ACHN (cell line): ENCODE data around the gene ZFAND3.
"Not testable (repeated sequence)": the region's sequence is repeated elsewhere in the genome, so short reads cannot be mapped to it uniquely, and the experiment has no call there.

Source experiments
- DNase-seq: peaks from one replicate; pipeline ENCODE4 v3.0.0-alpha.2; 2015
- in situ Hi-C: cut with HindIII; loops from 2 replicates; pipeline ENCODE4 v1.10.0; 2017; ENCODE audit warnings: low sequenced_read_pairs, low pct_ligation_motif_present, low pct_unique_long_range_greater_than_20kb

The ZFAND3 gene

DNA sequence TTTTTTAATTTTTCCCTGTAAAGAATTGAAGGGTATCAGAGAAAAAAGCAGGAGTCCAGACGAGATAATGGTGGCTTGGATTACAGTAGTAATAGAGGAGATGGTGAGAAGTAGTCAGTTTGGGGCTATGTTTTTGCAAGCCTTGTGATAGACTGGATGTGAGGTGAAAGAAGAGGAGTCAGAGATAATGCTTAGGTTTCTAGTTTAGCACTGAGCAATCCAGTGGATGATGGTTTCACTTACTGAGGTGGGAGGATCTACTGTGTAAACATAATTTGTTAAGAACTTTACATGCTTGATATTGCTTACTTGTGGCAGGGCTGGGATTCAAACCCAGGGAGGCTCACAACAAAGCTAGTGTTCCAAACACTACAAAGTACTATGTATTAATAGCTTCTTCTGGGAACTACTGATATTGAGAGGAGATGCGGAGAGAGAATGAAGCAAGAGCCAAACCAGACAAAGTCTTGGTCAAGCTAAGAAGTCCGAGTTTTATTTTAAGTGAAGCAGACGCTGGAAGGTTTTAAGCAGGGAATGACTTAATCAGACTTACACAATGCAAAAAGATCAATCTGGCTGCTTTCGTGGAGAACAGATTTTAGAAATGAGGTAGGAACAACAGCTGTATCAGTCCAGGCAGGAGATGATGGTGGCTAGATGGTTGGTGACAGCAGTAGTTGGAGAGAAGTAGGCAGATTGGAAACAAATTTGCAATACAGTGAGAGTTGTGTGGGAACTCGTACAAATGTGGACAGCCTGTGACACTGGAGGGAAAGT is 58.0 kb downstream of the ZFAND3 start:
- in situ Hi-C loops, result no loop called here
- no peak for DNase-seq

DNA sequence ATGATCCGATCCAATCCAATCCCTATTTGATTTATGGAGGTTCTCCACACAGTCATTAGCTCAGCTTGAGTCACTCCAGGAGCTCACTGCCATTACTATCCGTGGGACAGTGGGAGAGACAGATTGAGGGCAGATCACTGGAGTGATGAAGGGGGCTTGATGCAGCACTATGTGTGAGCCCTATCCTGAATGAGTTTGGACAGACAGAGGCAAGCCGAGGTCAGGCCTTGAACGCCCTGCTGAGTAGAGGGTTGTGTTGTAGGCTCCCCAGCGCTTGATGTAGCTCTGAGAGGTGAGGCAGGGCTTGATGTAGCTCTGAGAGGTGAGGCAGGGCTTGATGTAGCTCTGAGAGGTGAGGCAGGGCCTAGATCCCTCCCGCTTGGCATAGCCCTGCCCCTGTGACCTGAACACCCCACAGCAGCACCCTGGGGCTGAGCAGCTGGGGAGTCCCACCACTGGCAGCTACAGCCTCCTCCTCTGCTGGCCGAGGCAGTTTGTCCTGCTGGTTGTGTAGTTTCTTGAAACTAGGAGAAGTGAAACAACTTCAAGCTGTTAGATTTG is 58.7 kb downstream of the ZFAND3 start:
- in situ Hi-C loops, result no loop called here
- DNase-seq, result no peak

DNA sequence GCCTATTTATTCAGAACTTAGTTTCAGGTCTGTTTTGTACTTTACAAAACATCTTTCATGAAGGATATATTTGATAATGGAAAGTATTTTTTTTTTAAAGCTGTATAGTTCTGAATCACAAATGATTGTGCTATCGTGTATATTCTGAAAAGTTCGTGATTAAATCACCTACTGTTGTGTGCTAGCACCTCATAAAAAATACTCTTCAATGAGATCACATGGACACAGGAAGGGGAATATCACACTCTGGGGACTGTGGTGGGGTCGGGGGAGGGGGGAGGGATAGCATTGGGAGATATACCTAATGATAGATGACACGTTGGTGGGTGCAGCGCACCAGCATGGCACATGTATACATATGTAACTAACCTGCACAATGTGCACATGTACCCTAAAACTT is 61.1 kb downstream of the ZFAND3 start:
- DNase-seq, in situ Hi-C loops: not testable (repeated sequence)

DNA sequence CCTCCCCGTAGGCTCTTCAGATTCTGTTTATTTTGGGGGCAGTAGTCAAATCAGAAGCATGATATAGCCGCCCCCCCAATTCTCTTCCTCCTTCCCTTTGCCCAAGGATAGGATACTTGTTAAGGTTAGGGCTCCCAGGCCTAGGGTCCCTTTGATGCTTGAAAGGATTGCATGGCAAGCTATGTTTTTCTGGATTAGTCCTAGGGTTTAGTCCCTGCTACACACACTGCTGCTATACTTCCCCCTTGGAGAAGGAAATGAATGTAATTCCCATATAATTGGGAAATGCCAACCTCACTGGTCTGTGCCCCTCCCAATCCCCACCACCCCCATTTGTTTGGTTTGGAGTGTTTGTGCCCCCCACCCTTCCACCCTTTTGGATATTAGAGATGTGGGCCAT is 62.8 kb downstream of the ZFAND3 start:
- in situ Hi-C loops, result no loop called here

DNA sequence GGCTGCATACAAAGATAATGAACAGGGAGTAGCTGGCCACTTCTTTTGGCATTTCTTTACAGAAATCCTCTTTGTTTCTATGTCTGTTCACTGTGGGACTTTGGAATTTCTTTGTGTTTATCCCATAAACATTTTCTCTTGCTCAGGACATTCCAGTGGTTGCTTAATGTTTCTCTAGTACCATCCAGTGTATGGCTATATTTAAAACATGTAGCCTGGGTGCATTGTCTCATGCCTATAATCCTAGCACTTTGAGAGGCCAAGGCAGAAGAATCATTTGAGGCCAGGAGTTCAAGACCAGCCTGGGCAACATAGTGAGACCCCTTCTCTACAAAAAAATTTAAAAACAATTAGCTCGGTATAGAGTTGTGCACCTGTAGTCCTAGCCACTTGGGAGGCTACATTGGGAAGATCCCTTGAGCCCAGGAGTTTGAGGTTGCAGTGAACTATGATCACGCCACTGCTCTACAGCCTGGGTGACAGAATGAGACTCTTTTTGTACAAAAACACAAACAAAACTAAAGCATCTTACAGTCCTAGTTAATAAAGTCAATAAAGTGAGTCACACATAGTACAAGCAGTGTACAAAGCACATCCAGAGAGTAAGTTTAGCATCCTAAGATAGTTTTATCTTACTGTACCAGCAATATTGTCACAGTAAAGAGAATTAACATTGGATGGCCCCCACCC is 63.3 kb downstream of the ZFAND3 start:
- DNase-seq, result no peak
- in situ Hi-C loops, result no loop called here

More for the DNA sequence above, 62.8 kb downstream of the ZFAND3 start:
- DNase-seq, result no peak

DNA sequence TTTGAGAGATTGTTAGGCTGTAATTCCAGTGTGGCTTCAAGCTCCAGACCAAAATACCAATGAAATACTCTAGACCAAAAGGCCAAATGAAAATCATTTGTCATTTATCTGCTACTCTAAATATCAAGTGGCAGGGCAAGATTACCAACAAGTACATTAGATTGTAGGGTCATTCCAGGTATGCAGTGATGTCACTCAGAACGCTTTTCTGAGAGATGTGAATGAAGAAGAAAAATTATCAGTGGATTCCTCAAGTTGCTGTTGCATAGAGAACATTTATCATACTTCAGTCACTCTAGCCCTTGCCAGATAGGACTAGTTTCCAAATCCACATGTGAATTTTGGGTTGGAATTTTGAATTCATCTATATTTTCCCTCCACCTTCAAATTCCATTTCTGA is 65.0 kb downstream of the ZFAND3 start:
- in situ Hi-C loops, result no loop called here
- DNase-seq, result no peak

DNA sequence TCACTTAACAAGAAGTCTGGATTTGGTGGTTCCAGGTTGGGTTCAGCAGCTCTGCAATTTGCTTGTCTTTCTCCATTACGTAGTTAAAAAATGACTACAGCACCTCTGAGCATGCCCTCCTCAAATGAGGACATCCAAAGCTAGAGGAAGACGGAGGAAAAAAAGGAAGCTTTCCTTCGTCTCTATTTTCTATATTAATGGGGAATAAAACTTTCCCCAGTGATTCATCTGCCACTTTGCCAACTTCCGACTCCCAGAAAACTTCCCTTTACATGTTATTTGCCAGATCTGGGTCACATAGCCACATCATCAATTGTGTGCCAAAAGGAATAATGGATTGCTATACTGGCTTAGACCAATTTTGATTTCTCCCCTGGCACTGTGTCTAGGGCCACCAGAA is 69.5 kb downstream of the ZFAND3 start:
- in situ Hi-C loops, result no loop called here
- no peak for DNase-seq

DNA sequence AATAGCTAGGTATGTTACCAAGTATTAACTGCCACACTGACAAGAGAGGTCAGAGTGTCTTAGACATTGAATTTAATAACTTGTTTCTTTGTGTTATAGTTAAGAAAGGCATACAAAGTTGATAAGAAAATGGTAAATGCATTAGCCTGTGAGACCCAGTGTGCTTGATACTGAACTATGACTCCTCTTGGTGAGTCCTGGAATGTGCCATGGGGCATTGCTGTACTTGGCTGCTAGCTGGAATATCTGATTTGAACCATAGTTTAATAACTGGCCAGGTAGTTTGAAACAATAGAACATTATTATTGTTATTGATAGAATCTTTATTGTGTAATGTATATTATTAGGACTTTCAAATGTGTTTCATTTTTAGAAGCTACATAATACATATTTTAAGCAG is 70.0 kb downstream of the ZFAND3 start:
- in situ Hi-C loops, result no loop called here
- no peak for DNase-seq

DNA sequence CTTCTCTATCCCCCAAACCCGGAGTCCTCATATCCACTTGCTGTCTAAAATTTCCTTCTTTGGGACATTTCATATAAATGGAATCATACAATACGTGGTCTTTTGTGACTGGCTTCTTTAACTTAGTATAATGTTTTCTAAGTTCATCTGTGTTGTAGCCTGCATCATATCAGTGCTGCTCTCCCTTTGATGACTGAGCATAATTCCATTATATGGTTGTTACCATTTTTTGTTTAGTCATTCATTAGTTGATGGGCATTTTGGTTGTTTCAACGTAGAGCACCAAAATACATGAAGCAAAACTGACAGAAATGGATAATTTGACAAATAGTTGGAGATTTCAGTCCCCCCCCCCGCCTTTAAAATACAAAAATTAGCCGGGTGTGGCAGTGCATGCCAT is 71.5 kb downstream of the ZFAND3 start:
- in situ Hi-C loops, result no loop called here
- no peak for DNase-seq

DNA sequence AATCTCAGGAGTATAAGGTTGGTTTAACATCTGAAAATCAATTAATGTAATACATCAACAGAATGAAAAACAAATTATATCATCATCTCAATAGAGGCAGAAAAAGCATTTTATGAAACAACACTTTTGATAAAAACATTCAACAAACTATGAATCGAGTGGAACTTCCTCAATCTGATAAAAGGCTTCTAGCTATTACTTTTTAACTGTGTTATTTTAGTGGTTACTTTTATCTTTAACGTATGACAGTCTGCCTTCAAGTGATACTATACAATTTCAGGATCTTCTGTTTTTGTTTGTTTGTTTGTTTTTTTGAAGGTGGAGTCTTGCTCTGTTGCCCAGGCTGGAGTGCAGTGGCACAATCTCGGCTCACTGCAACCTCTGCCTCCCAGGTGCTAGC is 73.7 kb downstream of the ZFAND3 start:
- DNase-seq, result no peak
- in situ Hi-C loops, result no loop called here

DNA sequence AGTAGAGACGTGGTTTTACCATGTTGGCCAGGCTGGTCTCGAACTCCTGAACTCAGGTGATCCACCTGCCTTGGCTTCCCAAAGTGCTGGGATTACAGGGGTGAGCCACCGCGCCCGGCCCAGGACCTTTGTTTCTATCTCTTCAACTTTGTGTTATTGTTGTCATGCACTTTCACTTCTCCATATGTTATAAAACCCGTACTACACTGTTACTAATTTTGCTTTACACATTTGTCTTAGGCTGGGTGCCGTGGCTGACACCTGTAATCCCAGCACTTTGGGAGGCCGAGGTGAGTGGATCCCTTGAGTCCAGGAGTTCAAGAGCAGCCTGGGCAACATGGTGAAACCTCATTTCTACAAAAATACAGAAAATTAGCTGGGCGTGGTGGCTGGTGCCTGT is 74.2 kb downstream of the ZFAND3 start:
- DNase-seq, in situ Hi-C loops: not testable (repeated sequence)

DNA sequence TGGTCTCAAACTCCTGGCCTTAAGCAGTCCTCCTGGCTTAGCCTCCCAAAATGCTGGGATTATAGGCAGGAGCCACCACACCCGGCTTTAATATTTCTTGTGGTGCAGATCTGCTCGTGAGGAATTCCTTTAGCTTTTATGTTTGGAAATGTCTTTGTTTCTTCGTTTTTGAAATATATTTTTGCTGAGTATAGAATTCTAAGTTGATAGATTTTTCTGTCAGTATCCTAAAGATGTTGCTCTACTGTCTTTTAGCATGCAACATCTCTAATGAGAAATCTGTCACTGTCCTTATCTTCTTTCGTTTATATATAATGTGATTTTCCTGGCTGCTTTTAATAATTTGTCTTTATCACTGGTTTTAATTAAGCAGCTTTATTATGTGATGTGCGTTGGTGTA is 75.1 kb downstream of the ZFAND3 start:
- in situ Hi-C loops, result no loop called here
- DNase-seq, result no peak

DNA sequence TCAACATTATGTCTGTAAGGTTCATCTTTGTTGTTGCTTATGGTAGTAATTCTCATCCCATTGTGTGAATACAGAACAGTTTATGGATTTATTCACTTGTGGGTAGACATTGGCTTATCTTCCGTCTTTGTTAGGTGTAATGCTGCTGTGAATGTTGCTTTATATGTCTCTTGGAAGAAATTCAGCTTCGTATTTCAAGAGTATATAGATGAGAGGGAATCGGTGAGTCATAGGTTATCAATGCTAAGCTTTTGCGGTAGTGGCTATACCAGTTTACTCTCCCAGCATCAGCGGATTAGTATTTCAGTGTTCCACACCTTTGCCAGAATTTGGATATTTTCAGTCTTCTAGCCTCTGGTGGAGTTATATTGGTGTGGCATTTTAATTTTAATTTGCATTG is 77.8 kb downstream of the ZFAND3 start:
- DNase-seq, result no peak
- in situ Hi-C loops, result no loop called here

DNA sequence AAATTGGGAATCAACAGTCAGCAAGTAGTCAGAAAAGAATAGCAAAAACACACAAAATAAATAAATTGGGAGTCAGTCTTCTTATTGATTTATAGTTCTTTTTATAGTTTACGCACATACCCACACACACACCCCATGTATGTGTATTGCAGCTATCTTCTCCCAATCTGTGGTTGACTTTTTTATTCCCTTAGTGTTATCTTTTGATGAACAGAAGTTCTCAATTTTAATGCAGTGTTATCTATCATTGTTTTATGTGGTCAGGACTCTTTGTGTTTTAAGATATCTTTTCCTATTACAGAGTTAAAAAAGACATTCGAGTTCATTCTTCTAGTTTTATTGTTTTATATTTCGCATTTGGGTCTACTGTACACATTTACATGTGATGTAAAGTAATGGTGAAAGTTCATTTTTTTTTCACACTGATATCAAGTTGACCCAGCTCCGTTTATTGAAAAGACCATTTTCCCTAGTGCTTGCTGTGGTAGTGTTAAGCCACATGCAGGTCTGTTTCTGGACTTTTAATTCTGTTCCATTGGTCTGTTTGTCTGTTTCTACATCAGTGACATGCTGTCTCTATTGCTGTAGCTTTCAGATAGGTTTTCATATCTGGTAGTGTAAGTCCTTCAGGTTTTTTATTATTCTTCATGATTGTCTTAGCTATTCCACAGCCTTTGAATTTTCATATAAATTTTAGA is 78.4 kb downstream of the ZFAND3 start:
- in situ Hi-C loops, result no loop called here
- DNase-seq, result no peak

DNA sequence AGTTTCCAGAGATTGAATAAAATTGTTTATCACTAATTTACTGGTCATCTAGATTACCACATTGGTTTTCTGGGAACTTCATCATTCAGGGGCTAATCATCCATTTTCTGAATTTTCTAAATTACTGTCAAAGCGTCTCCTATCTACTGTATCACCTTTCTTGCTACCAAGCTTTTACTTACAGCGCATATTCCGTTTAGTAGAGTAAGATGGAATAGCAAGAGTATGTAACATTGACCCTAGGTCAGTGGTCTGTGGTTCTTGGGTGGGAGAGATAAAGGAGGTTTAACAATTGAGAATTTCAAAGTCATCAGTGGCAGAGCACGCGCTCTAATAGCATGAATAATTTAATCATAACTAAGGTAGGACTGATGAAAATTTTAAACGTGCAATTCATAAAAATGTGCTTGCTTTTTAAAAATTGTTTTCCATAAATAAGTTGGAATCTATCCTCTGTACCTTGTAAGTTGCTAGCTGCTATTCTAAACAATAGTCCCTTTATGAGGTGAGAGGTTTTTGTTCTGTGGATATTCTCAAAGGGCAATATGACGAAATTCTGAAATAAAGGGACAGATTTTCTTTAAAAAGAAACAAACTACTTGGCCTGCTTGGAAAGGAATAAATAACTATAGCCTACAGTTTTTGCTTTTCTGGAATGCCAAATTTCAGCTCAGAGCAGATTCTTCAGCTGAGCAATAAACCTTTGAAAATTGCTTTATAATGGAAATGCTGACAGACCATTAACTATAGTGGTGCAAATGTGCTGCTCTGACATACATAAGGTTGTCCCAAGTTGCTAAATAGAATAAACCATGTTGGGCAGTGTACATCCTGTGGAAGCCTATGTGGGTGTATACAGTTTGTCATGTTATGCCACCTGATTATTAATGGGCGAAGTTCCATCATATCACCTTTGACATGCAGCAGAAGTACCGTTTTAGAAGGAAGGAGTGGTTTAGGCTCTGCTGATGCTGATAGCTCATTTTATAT is 84.1 kb downstream of the ZFAND3 start:
- in situ Hi-C loops, result no loop called here
- no peak for DNase-seq

DNA sequence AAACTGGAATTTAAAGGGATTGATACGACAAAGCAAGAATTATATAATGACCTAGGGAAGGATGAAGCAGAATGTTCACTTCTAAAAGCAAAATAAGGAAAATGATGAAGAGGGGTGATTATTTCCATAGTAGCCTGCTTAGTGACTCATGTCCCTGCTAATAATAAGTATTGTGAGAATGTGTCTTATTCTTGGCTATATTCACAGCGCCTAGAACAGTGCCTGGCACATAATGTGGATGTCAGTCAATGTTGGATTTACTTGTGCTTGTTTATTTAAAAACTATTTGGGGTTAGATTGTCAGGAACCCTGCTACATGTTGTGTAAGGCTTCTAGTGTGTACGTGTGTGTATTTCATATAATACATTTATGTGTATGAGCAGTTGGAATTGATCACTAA is 85.1 kb downstream of the ZFAND3 start:
- DNase-seq, result no peak
- in situ Hi-C loops, result no loop called here

DNA sequence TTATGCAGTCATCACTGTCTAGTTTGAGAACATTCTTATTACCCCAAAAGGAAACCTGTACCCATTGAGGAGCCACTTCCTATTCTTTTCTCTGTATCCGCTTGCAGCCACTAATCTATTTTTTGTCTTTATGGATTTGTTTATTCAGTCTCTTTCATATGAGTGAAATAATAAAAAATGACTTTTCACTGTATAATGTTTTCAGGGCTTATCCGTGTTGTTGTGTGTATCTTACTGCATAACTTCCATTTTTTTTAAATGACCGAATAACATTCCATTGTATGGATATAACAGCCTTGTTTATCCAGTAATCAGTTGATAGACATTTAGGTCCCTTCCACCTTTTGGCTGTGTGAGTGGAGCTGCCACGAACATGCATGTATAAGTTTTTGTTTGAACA is 86.6 kb downstream of the ZFAND3 start:
- in situ Hi-C loops, result no loop called here

DNA sequence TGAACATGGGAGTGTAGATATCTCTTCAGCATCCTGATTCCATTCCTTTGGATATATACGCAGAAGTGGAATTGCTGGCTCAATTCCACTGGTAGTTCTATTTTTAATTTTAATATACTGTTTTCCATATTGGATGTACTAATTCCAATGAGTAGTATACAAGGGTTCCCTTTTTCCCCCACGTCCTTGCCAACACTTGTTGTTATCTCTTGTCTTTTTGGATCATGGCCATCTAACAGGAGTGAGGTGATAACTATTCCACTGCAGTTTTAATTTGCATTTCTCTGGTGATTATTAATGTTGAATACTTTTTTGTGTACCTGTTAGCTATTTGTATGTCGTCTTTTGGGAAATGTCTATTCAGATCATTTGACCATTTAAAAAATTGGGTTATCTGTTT is 91.5 kb downstream of the ZFAND3 start:
- in situ Hi-C loops, result no loop called here
- no peak for DNase-seq

More for the DNA sequence above, 86.6 kb downstream of the ZFAND3 start:
- no peak for DNase-seq
